HL-60 (cell line): ENCODE measurements around the gene TBCD.

Experiments used
- CTCF ChIP-seq: IDR thresholded peaks from one replicate; pipeline ENCODE4 v1.5.1; 2011; ENCODE audit warnings: low read length, control low read depth, inconsistent platforms; ENCODE audit not compliant: insufficient read depth
- REST ChIP-seq: IDR thresholded peaks from 2 replicates; pipeline ENCODE4 v1.6.1; 2012; ENCODE audit warnings: low read depth; ENCODE audit not compliant: insufficient replicate concordance

- no peak for TF ChIP-seq REST
- TF ChIP-seq CTCF: no peak
Observed at GRCh38 chr17:82966415-82966814, 214.6 kb downstream of the TBCD start.
